DOHH2 (cell line): ENCODE measurements around the gene SAMD8.

Source experiments
- EZH2phosphoT487 ChIP-seq: fragments of 200-600 bp; sonication (generic); IDR thresholded peaks from 2 replicates; pipeline ENCODE4 v1.6.1; 2017; ENCODE audit warnings: borderline replicate concordance, mild to moderate bottlenecking, antibody characterized with exemption, low read length, moderate library complexity, mixed read lengths
- TF ChIP-seq, protein P1 (sequence below): fragments of 200-600 bp; sonication (generic); IDR thresholded peaks from one replicate; pipeline ENCODE4 v1.5.1; 2014; ENCODE audit warnings: antibody characterized with exemption, mild to moderate bottlenecking, low read depth, low read length; ENCODE audit not compliant: poor library complexity, severe bottlenecking

GRCh38 chr10:75137533-75138438 lies 26.3 kb downstream of the SAMD8 start:
- TF ChIP-seq, protein P1, sequence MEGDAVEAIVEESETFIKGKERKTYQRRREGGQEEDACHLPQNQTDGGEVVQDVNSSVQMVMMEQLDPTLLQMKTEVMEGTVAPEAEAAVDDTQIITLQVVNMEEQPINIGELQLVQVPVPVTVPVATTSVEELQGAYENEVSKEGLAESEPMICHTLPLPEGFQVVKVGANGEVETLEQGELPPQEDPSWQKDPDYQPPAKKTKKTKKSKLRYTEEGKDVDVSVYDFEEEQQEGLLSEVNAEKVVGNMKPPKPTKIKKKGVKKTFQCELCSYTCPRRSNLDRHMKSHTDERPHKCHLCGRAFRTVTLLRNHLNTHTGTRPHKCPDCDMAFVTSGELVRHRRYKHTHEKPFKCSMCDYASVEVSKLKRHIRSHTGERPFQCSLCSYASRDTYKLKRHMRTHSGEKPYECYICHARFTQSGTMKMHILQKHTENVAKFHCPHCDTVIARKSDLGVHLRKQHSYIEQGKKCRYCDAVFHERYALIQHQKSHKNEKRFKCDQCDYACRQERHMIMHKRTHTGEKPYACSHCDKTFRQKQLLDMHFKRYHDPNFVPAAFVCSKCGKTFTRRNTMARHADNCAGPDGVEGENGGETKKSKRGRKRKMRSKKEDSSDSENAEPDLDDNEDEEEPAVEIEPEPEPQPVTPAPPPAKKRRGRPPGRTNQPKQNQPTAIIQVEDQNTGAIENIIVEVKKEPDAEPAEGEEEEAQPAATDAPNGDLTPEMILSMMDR: no peak
- no peak for TF ChIP-seq EZH2phosphoT487
